ENCODE measurements around the gene WDR41.
"Not testable (repeated sequence)": the region's sequence is repeated elsewhere in the genome, so short reads cannot be mapped to it uniquely, and the experiment has no call there.

WDR41 gene

DNA sequence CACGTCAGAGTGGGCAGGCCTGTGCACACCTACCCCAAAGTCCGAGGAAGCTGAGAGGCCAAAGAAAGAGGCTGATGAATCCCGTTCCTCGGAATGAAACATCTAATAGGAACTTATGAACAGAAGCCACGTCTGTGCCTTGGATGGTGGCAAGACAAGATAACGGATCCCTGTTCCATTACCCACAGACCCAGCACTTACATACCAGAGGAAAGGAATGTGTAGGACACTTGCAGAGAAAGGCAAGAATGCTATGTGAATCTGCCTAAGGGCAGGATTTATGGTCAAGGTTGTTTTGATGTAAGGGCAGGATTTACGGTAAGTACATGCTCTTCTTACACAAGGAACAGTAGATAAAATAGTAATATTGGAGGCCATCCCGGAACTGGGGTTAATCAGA, 93.2 kb downstream of the WDR41 start:
- peak; percentile 56 for DNase-seq

- no peak for DNase-seq
These were observed 93.7 kb downstream of the WDR41 start for GRCh38 chr5:77398458-77398857.

GRCh38 chr5:77397686-77398292, 94.3 kb downstream of the WDR41 start:
- no peak for DNase-seq

DNA sequence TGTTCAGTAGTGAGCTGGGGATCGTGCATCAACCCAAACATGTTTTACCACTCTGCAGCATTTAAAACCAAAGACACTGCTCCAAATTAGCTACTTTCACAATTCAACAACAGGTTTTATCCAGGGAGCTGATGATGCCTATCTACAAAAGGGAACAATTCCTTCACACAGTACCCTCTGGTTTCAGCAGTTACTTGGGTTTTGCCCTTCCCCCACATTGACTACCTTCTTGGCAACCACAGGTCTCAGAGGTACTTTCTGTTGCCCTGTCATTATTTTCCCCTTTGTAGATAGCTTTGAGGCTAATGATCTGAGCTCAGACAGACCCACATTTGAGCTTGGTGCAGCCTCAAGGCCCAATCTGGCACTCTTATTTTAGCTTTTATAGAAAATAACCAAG, 96.1 kb downstream of the WDR41 start:
- no peak for DNase-seq

DNA sequence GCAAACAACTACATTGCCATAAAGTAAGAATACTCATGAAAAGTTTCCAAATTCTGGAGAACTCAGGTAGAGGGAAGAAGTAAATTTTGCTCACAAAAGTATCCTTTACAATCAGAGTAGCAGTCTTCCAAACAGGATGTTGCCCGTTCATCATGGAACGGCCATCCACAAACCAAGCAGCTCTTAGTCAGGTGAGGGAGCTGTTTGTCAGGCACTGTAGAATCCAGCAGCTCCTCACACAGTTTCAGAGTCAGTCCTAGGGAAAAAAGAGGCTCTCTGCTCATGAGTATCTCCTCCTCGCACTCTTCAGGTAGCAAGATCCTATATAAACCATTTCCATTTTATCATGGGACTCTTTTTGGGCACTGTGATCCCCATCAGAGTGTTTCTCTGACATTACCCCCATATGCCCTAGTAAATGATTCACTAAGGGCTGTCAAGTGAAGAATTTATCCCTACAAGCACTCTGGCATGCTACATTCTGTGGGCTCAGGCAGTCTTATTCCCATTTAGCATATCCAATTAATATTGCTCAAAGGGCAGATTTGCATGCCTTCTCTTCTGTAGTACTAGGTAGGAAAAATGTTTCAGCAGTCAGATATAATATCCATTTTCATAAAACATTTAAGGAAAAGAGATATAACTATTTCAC, 97.9 kb downstream of the WDR41 start:
- no peak for DNase-seq

GRCh38 chr5:77391240-77391765, 100.8 kb downstream of the WDR41 start:
- no peak for DNase-seq

DNA sequence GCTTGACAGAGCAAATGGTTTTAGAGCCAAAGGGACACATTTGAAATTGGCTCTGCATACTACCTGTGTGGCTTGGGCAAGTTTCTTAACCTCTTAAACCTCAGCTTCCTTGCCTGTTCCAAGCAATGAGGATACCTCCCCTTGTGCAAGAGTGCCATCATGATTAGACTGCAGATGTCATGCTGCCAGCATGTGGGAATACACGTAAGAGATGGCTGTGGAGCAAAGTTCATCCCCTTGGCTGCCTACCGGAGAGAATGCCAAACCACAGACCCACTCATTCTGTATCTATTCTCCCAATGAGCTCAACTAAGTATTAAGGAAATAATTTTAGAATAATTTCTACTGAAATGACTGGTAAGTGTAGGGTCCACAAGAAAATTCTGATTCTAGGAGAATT, 101.3 kb downstream of the WDR41 start:
- DNase-seq = peak; percentile 82

- no peak for DNase-seq
These were observed 101.9 kb downstream of the WDR41 start for GRCh38 chr5:77390221-77390620.

DNA sequence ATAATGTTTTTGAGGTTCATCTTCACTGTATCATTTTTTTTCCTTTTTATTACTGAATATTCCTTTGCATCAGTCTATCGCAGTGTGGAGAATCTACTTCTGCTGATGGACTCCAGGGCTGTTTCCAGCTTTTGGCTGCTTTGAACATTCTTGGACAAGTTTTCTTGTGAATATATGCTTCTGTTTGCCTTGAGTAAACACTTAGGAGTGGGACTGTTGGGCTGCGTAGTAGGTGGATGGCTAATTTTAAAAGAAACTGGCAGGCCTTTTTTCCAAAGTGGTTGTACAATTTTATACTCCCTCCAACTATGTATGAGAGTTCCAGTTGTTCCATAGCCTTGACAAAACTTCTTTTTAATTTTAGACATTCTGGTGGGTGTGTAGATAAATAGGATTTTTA, 102.4 kb downstream of the WDR41 start:
- no peak for DNase-seq

GRCh38 chr5:77386340-77386739, 105.8 kb downstream of the WDR41 start:
- not testable (repeated sequence) for DNase-seq

DNA sequence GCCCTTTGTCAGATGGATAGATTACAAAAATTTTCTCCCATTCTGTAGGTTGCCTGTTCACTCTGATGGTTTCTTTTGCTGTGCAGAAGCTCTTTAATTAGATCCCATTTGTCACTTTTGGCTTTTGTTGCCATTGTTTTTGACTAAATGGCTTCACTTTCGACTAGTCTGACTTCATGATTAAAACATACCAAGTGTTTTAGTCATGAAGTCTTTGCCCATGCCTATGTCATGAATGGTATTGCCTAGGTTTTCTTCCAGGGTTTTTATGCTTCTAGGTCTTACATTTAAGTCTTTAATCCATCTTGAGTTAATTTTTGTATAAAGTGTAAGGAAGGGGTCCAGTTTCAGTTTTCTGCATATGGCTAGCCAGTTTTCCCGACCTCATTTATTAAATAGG, 108.8 kb downstream of the WDR41 start:
- DNase-seq = peak; percentile 36

Measured in EL (cell line).